HL-60 (cell line): ENCODE measurements around the gene PEF1.

Experiments
- DNase-seq, 2 experiments: peaks; one replicate each; pipeline ENCODE4 v3.0.0-alpha.2; 2010 to 2020; ENCODE audit warnings: low read depth in 1 of 2, low spot score in 1 of 2
- H3K27ac ChIP-seq: fragments of 250-450 bp; sonication (Bioruptor Pico); replicated peaks from 2 replicates; pipeline ENCODE4 v1.5.1; 2020; ENCODE audit warnings: mild to moderate bottlenecking, moderate library complexity
- H3K27me3 ChIP-seq: fragments of 250-450 bp; sonication (Bioruptor Pico); 2 replicates; pipeline ENCODE4 v1.5.1; 2021; ENCODE audit warnings: mild to moderate bottlenecking, moderate library complexity; ENCODE audit not compliant: insufficient read depth, poor library complexity, severe bottlenecking
- H3K4me3 ChIP-seq: replicated peaks from 2 replicates; pipeline ENCODE4 v1.5.1; 2011; ENCODE audit warnings: mild to moderate bottlenecking, control low read depth, low read length; ENCODE audit not compliant: insufficient read depth
- CTCF ChIP-seq: IDR thresholded peaks from one replicate; pipeline ENCODE4 v1.5.1; 2011; ENCODE audit warnings: low read length, control low read depth, inconsistent platforms; ENCODE audit not compliant: insufficient read depth
- GABPA ChIP-seq: IDR thresholded peaks from 2 replicates; pipeline ENCODE4 v1.6.1; 2012; ENCODE audit warnings: low read depth
- POLR2AphosphoS5 ChIP-seq: IDR thresholded peaks from 2 replicates; pipeline ENCODE4 v1.6.1; 2012; ENCODE audit warnings: low read depth
- REST ChIP-seq: IDR thresholded peaks from 2 replicates; pipeline ENCODE4 v1.6.1; 2012; ENCODE audit warnings: low read depth; ENCODE audit not compliant: insufficient replicate concordance
- SPI1 ChIP-seq: IDR thresholded peaks from 2 replicates; pipeline ENCODE4 v1.6.1; 2012; ENCODE audit warnings: low read depth, mild to moderate bottlenecking, borderline replicate concordance

Gene PEF1

DNA sequence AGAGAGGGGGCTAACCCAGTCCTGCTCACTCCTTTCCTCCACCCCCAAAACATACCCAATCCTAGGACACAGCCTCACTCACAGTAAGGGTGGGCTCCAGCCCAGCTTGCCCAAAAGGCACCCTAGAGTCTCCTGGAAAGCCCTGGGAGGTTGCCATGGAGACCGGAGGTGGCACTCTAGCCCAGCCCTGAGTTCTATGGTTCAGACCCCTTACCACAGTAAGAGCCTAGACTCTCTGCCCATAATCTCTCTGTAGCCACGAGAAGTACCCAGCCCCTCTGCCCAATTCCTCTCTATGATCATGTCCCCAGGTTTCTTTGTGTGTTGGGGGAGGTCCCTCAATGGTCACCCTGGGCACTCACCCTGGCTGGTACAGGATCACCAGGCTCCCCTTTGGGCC is 44.7 kb upstream of the PEF1 start:
- DNase-seq = no peak
- no peak overlapping the region for H3K27ac ChIP-seq
- no peak for TF ChIP-seq POLR2AphosphoS5
- no peak for TF ChIP-seq SPI1
- H3K27me3 ChIP-seq = no peaks in the 10 kb centered on the region
- no peak overlapping the region for H3K4me3 ChIP-seq

GRCh38 chr1:31688233-31688918 is 43.7 kb upstream of the PEF1 start:
- DNase-seq = no peak
- Histone ChIP-seq H3K4me3 (no peak overlapping the region), H3K27ac (no peak overlapping the region), H3K27me3 (no peaks in the 10 kb centered on the region)
- TF ChIP-seq REST (no peak), CTCF (no peak), GABPA (no peak), SPI1 (no peak), POLR2AphosphoS5 (no peak)

- no peak overlapping the region for H3K27ac ChIP-seq
- H3K4me3 ChIP-seq = no peak overlapping the region
- TF ChIP-seq REST (no peak), SPI1 (no peak), GABPA (no peak), POLR2AphosphoS5 (no peak), CTCF (no peak)
- no peaks in the 10 kb centered on the region for H3K27me3 ChIP-seq
- DNase-seq = no peak
Measured at GRCh38 chr1:31687601-31688000, 42.9 kb upstream of the PEF1 start.

GRCh38 chr1:31685795-31686194 is 41.1 kb upstream of the PEF1 start:
- H3K4me3 ChIP-seq = no peak overlapping the region
- no peak for DNase-seq
- TF ChIP-seq REST (no peak), SPI1 (no peak), CTCF (no peak), POLR2AphosphoS5 (no peak), GABPA (no peak)
- no peaks in the 10 kb centered on the region for H3K27me3 ChIP-seq
- H3K27ac ChIP-seq = no peak overlapping the region
